GM23338 (cell line): ENCODE measurements around the gene NT5C.

Experiments
- CREB1 ChIP-seq: fragments of 250-450 bp; sonication (Bioruptor Pico); IDR thresholded peaks from 2 replicates; pipeline ENCODE4 v1.5.0; 2020; ENCODE audit warnings: low read depth, mild to moderate bottlenecking, moderate library complexity
- CTCF ChIP-seq, 2 experiments: fragments of 200-600 bp in 1 of 2; sonication (generic) in 1 of 2; conservative IDR thresholded peaks; 2 replicates each; pipeline versions ENCODE4 v1.5.1 to v1.6.1; 2016 to 2017; ENCODE audit warnings: antibody characterized with exemption in 2 of 2, low read depth in 2 of 2, mild to moderate bottlenecking in 2 of 2, moderate library complexity in 1 of 2
- ETS1 ChIP-seq: IDR thresholded peaks from 2 replicates; pipeline ENCODE4 v1.6.1; 2016; ENCODE audit warnings: antibody characterized with exemption
- EZH2 ChIP-seq: fragments of 200-600 bp; sonication (generic); IDR thresholded peaks from one replicate; pipeline ENCODE4 v1.8.0; 2017; ENCODE audit warnings: antibody characterized with exemption, mild to moderate bottlenecking, low read depth; ENCODE audit not compliant: unreplicated experiment
- EZH2phosphoT487 ChIP-seq: fragments of 200-600 bp; sonication (generic); IDR thresholded peaks from one replicate; pipeline ENCODE4 v1.8.1; 2018; ENCODE audit warnings: antibody characterized with exemption; ENCODE audit not compliant: unreplicated experiment
- JUNB ChIP-seq: IDR thresholded peaks from one replicate; pipeline ENCODE4 v1.6.1; 2016; ENCODE audit warnings: antibody characterized with exemption; ENCODE audit not compliant: unreplicated experiment
- NANOG ChIP-seq: IDR thresholded peaks from 2 replicates; pipeline ENCODE4 v1.6.1; 2016; ENCODE audit warnings: antibody characterized with exemption, borderline replicate concordance
- POLR2AphosphoS5 ChIP-seq: IDR thresholded peaks from 2 replicates; pipeline ENCODE4 v1.6.1; 2016; ENCODE audit warnings: antibody characterized with exemption, low read depth
- REST ChIP-seq: IDR thresholded peaks from one replicate; pipeline ENCODE4 v1.6.1; 2018; ENCODE audit warnings: antibody characterized with exemption; ENCODE audit not compliant: unreplicated experiment
- STAT1 ChIP-seq: IDR thresholded peaks from one replicate; pipeline ENCODE4 v1.6.1; 2016; ENCODE audit warnings: antibody characterized with exemption; ENCODE audit not compliant: unreplicated experiment
- ZNF114 ChIP-seq: fragments of 250-450 bp; sonication (Bioruptor Pico); IDR thresholded peaks from 2 replicates; pipeline ENCODE4 v1.5.0; 2020; ENCODE audit warnings: mild to moderate bottlenecking, moderate library complexity
- ZNF331 ChIP-seq: fragments of 250-450 bp; sonication (Bioruptor Pico); IDR thresholded peaks from 2 replicates; pipeline ENCODE4 v1.5.0; 2020; ENCODE audit warnings: low read depth, mild to moderate bottlenecking, moderate library complexity

- TF ChIP-seq CTCF (conservative IDR thresholded peaks at IDR 0.05; ENCODE audit: low read depth in 2 of 2) = no peak
- no peak for TF ChIP-seq EZH2phosphoT487
- no peak for TF ChIP-seq ZNF331
- TF ChIP-seq EZH2 = no peak
- no peak for TF ChIP-seq JUNB
- no peak for TF ChIP-seq REST
- TF ChIP-seq NANOG = no peak
- no peak for TF ChIP-seq ETS1
- no peak for TF ChIP-seq POLR2AphosphoS5
- no peak for TF ChIP-seq ZNF114 (CRISPR knock-in tag)
- TF ChIP-seq STAT1 = no peak
- no peak for TF ChIP-seq CREB1
Measured at GRCh38 chr17:75097865-75098264, 33.7 kb downstream of the NT5C start.
